ENCODE measurements around the gene CCDC9.

Gene CCDC9

GRCh38 chr19:47229676-47230053 is 26.7 kb upstream of the CCDC9 start:
- H3K4me3 ChIP-seq (ENCODE audit: low read depth, low read length), result peak overlapping the region; percentile 86
- TF ChIP-seq CTCF (IDR thresholded peaks at IDR 0.05; ENCODE audit: borderline replicate concordance, insufficient read depth, low read depth, low read length), result no peak

GRCh38 chr19:47230054-47230920 is 26.0 kb upstream of the CCDC9 start:
- peak overlapping the region; percentile 86 for H3K4me3 ChIP-seq (ENCODE audit: low read depth, low read length)
- TF ChIP-seq CTCF (IDR thresholded peaks at IDR 0.05; ENCODE audit: borderline replicate concordance, insufficient read depth, low read depth, low read length), result peak; percentile 89

GRCh38 chr19:47230921-47231214 is 25.5 kb upstream of the CCDC9 start, which contains the start of gene BBC3:
Gene BBC3, minus strand, starts transcription at chr19:47231199. Its CDS starts 2,768 bp downstream, at chr19:47228431.
- no peak for TF ChIP-seq CTCF (IDR thresholded peaks at IDR 0.05; ENCODE audit: borderline replicate concordance, insufficient read depth, low read depth, low read length)
- peak within 1 kb of the TSS; percentile 86 for H3K4me3 ChIP-seq (ENCODE audit: low read depth, low read length)

GRCh38 chr19:47231215-47232054 is 24.9 kb upstream of the CCDC9 start:
- TF ChIP-seq CTCF (IDR thresholded peaks at IDR 0.05; ENCODE audit: borderline replicate concordance, insufficient read depth, low read depth, low read length), result no peak
- peak overlapping the region; percentile 45 for H3K4me3 ChIP-seq (ENCODE audit: low read depth, low read length)

- no peak for TF ChIP-seq CTCF (IDR thresholded peaks at IDR 0.05; ENCODE audit: borderline replicate concordance, insufficient read depth, low read depth, low read length)
- H3K4me3 ChIP-seq (ENCODE audit: low read depth, low read length), result no peak overlapping the region
Observed at GRCh38 chr19:47232422-47233211, 23.7 kb upstream of the CCDC9 start.

GRCh38 chr19:47236072-47236675 is 20.2 kb upstream of the CCDC9 start:
- no peak for TF ChIP-seq CTCF (IDR thresholded peaks at IDR 0.05; ENCODE audit: borderline replicate concordance, insufficient read depth, low read depth, low read length)
- no peak overlapping the region for H3K4me3 ChIP-seq (ENCODE audit: low read depth, low read length)

Data from GM12875 (cell line).